LNCAP (cell line): ENCODE results near the gene MAMLD1.

Experiments
- TF ChIP-seq, protein P1 (sequence below): fragments of 450-650 bp; IDR thresholded peaks from 2 replicates; pipeline ENCODE4 v1.5.1; 2017; ENCODE audit warnings: mild to moderate bottlenecking

MAMLD1 gene

DNA sequence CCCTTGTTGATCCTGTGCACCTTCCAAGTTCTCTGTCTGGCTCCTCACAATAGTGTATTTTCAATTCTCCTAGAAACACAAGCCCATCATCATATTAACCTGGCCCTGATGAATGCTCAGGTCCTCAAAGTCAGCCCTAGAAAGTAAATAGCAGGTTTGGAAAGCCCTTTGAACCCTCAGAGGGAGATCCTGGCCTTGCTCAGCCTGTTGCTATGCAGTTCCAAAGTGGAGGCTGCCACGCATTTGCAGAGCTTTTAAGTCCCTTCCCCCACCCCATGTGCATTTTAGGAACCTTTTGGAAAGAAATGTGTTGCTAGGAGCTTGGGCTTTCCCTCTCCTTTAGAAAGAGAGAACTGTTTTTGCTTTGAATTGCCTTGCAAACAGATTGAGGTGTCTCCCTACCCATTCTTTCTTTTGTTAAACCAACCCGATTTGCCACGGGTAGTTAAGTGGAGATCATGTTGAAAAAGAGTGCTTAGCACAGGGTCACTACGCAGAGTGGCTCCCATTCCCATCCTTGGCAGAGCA, 12.2 kb downstream of the MAMLD1 start:
- TF ChIP-seq, protein P1, sequence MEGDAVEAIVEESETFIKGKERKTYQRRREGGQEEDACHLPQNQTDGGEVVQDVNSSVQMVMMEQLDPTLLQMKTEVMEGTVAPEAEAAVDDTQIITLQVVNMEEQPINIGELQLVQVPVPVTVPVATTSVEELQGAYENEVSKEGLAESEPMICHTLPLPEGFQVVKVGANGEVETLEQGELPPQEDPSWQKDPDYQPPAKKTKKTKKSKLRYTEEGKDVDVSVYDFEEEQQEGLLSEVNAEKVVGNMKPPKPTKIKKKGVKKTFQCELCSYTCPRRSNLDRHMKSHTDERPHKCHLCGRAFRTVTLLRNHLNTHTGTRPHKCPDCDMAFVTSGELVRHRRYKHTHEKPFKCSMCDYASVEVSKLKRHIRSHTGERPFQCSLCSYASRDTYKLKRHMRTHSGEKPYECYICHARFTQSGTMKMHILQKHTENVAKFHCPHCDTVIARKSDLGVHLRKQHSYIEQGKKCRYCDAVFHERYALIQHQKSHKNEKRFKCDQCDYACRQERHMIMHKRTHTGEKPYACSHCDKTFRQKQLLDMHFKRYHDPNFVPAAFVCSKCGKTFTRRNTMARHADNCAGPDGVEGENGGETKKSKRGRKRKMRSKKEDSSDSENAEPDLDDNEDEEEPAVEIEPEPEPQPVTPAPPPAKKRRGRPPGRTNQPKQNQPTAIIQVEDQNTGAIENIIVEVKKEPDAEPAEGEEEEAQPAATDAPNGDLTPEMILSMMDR: no peak

DNA sequence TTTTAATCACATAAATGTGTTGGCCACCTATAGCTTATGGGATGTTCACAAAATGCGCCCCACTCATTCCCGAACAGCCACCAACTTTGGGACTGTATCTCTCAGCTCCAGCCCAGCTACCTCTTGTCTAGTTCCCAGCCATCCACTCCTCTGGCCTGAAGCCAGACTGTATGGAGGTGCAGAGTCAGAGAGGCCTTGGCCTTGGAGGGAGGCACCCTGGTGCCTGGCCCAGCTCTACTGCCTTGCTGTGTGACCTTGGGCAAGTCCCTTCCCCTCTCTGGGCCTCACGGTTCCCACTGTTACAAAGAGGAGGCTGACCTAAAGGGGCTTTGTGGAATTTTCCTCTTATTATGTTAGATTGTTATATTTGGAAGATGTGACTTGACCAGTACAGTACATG, 13.9 kb downstream of the MAMLD1 start:
- TF ChIP-seq, protein P1: no peak

DNA sequence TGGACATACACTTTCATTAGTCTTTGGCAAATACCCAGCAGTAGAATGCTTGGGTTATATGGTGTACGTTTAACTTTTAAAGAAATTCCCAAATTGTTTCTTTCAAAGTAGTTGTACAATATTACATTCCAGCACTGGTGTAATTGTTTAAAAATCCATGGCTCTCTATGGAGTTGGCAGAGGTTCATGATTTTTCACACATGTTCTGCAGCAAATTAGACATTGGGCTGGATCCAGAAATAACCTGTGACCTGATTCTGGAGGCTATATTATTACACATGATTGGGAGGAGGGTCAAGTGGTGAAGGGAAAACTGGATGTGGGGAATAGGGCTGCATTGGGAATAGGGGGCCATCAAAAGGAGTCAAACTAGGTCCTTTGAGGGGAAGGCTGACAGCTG, 41.9 kb downstream of the MAMLD1 start:
- TF ChIP-seq, protein P1: no peak

DNA sequence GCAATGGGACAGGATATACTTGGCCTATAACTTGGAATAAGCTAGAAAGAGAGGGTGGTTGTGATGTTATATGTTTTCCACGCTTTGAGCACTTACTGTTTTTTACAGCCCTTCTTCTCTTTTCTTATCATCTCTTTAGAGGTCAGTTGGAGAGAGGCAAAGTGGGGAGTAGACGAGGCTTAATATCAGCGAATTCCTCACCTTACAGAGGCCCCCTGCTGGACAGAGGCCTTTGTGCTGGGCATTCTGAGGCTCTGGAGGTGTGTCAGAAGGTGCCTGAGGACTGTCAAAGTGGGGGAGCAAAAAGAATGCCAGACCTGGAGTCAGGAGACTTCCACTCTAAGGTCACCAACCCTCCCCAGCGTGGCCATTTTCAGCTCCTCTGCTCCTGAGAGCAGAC, 42.5 kb downstream of the MAMLD1 start:
- TF ChIP-seq, protein P1: no peak

DNA sequence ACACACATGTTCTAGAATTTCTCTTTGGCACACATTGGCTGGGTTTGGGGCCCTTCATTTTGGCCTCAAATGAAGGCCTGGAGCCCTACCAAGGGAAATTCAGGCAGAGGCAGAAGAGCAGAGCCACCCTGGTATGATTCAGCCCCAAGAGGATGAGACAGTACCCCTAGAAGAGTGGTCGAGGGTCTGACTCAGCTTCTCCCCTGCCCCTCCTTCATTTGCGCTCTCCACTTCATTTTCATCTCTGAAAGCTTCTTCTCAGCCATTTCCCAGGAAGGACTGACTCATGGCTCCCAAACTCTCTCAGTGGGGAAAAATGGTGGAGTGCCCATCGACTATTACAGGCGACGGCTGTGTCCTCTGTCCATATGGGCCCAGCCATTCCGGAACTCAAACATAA, 43.5 kb downstream of the MAMLD1 start:
- TF ChIP-seq, protein P1: no peak

DNA sequence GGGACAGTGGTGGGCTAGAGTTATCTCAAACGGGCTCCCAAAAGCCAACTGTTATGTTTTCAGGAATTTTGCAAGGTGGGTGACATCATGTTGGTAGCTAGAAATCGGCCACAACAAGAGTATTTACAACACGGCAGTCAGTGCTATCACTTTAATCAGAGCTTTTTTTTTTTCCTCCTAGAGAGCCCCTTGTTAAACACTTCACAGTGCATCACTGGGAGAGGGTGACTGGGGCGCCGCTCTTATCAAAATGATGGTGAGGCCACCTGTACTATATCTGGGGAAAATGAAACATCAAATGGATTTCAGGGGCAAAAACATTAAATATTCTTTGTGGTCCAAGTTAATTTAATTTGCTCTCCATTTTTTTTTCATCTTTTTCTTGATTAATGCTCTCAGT, 44.9 kb downstream of the MAMLD1 start:
- TF ChIP-seq, protein P1: no peak

DNA sequence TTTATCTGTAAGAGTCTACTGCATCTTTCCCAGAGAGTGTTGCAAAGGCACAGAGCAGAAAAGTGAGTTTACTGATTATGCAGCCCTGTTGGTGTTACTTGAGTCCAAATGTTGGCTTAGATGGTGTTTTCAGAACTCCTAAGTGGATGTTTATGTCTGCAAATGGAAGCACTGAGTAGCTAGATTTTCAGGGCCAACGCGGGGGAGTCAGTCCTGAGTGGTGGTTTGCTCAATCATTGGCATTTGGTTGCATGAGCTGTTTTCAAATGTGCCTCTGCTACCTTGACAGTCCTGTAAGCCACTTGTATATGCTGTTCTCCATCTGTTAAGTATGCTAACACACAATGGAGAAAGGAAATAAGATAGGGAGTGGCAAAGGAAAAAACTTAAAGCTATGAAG, 45.4 kb downstream of the MAMLD1 start:
- TF ChIP-seq, protein P1: no peak

DNA sequence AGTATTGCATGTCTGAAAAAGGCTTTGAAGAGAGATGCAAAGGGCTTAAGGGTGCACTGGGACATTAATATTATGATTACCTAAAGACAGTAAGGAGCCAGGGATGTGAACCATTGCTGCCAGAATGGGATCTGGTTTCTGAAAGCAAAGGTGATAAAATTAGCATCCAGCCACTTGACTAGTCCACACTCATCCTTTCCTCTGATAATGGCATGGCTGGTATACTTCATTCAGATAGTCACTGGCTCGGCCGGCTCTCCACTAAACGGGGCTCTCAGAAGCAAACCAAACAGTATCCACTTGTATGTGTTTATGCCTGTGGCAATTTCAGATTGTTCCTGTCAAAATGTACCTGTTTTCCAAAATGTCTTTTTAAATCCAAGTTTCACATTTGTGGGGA, 46.4 kb downstream of the MAMLD1 start:
- TF ChIP-seq, protein P1: no peak
